ENCODE measurements around the gene LGR6.
A peak's percentile ranks its signal among the peaks of the same experiment; 100 is the strongest.
"Not testable (repeated sequence)": the region's sequence is repeated elsewhere in the genome, so short reads cannot be mapped to it uniquely, and the experiment has no call there.

LGR6 gene

GRCh38 chr1:202261209-202261958 is 67.8 kb downstream of the LGR6 start:
- not testable (repeated sequence) for DNase-seq

DNA sequence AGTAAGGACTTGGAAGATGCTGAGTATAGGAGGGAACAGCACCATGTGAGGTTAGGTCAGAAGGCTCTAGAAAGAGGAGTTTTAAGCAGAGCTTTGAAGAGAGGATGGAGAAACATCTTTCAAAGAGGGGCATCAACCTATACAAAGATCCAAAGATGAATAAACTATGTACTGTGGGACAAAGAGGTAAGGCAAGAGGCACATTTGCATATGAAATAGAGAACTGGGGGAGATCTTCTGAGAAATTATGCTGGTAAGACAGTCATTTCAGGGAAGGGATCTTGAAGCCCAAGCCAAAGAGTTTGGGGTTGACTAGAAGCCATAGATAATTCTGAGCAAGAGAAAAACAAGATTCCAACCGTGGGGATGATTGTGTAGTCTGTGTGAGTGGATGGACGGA is 70.0 kb downstream of the LGR6 start:
- DNase-seq, result no peak

DNA sequence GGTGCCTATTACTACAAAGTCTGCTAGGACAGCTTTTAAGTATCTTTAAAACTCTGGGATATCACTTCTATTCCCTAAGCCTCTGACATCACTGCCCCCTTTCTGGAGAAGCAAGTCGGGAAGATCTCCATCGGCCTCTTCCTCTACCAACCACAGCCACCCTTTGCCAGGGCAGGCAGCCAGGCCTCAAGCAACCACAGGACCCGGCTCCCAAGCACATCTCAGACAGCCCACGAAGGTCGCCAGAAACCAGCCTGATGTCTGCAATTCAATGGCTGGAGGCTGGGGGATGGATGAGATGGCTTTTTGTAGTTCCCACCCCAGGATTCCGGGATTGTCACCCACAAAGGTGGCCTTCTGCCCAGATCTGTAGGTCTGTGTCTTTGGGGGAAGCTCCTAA is 70.7 kb downstream of the LGR6 start:
- DNase-seq, result no peak

- DNase-seq, result no peak
These were observed 71.1 kb downstream of the LGR6 start for GRCh38 chr1:202264726-202265125.

DNA sequence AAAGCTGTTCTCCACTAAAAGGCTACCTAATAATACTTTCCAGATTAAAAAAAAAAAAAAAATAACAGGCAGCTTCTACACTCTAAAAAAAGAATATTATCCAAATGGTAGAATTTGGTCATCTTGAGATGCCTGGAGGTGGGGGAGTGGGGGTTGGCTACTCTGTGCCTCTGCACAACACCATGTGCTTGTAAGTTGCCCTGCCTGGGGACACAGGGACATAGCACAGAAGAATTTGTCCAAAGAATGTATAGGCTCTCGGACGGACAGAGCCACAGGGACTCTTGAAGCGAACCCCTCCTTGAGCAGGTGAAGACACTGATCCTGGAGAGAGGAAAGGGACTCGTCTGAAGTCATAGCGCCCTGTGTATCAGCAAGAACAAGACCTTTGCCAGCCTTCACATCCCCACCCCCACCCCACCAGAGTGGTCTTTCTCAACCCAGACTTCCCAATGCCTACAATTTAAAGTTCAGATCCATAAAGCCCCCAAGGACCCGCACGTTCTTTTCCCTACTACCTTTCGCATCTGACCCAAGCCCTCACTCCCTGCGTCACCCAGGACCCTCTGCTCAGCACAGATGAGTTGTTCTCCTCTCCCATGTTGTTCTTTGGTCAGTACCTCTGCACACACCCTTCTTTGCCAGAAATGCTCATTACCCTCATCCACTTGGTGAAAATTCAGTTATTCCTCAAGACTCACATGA is 72.6 kb downstream of the LGR6 start:
- DNase-seq, result no peak

DNA sequence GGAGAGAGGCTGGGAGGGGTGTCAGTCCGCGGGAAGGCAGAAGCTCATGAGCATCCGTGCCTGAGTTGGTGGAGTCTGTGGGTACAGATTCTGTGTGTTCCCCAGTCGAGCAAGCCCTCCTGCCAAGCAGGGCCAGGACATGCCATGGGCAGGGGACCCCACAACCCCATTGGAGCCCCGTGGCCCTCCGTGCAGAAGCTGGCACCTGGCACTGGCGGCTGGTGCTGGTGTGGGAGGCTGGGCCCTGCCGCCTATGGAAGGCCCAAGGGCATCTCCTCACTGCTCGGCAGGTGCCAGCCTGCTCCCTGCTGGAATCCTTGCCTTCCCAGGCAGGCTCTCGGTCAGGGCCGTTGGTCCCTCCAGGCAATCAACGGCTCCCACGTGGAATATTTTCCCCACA is 74.4 kb downstream of the LGR6 start:
- DNase-seq, result no peak

DNA sequence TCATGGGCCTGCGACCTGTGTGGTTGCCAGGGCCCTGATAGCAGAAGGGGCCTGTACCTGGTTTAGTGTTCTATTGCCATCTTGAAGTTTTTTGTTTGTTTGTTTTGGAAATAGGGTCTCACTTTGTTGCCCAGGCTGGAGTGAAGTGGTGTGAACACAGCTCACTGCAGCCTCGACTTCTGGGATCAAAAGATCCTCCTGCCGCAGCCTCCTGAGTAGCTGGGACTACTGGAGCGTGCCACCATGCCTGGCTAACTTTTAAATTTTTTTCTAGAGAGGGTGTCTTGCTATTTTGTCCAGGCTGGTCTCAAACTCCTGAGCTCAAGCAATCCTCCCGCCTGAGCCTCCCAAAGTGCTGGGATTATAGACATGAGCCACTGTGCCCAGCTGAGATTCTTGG is 75.2 kb downstream of the LGR6 start:
- DNase-seq, result no peak

DNA sequence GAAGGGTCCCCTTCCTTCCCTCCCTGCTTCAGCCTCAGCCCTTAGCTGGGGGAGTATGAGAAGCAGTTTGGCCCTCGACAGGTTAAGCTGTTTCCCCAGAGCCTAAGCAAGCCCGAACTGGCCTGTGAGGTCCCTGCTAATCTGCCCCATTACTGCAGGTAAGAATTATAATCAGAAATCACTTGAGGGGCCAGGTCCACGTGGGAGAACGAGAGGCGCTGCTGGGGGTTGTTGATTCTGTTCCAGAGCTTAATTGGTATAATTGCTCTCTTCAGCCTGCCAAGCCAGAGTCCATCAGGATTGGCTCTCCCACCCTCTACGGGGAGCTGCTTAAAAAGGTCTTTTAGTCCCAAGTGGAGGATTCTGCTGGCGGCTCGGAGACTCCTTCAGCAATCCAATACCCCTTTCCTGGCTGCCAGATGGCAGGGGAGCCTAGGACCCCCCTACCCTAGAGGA is 77.3 kb downstream of the LGR6 start:
- DNase-seq, result peak in 2 of 56 donors; percentile 8 to 27

- no peak for DNase-seq
These were observed 78.7 kb downstream of the LGR6 start for GRCh38 chr1:202272103-202272845.

GRCh38 chr1:202274611-202275010 is 81.0 kb downstream of the LGR6 start:
- no peak for DNase-seq

- no peak for DNase-seq
These were observed 81.6 kb downstream of the LGR6 start for GRCh38 chr1:202275061-202275770.

- no peak for DNase-seq
These were observed 82.6 kb downstream of the LGR6 start for GRCh38 chr1:202276081-202276715.

GRCh38 chr1:202276920-202277319 is 83.3 kb downstream of the LGR6 start:
- no peak for DNase-seq

DNA sequence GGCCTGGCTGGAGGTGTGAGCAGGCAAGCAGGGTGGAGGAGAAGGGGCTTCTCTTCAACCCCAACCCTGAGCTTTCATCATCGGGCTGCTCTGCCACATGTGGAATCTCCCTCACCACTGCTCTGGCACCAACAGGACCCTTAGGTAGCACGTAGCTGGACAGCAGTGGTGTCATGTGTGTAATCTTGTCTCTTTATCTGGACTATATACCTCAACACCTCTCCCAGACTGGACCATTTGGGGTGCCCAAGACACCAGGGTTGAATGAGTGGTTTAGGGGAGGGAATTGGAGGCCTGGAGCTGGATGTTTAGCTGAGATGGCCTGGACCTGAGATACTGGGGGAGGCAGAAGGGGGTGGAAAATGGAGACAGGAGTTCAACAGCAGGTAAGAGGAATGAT is 85.2 kb downstream of the LGR6 start:
- DNase-seq, result no peak

GRCh38 chr1:202279806-202280205 is 86.2 kb downstream of the LGR6 start:
- no peak for DNase-seq

GRCh38 chr1:202280595-202280994 is 87.0 kb downstream of the LGR6 start:
- no peak for DNase-seq

DNA sequence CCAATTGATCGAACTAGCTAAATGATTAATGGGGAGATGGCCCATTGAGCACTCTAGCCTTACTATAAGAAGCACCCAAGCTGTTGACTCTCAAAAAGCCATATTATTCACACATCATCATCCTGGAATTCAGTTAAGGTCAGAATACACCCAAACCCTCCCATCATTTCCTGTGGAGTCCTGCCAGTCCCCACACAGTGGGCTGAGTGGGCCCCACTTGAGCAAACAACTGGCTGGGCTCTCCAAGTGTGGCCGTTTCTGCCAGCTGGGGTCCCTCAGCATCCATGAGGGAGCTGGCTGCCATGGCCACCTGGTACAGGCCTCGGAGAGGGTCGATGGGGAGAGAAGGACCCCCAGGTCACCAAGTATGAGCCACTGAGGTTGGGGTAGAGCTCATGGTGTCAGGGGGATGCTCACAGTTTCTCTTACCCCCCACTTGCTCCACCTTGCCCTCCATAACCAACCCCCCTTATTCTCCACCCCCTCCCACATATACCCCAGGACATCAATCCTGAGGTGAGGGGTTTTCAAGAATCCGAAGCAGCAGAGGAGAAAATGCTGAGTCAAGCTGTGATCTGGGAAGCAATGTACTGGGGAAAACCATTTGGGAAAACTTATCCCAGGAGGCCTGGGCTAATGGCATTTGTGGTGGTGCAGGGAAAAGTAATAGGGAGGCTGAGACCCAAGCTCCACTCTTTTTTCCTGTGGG is 87.9 kb downstream of the LGR6 start:
- no peak for DNase-seq

DNA sequence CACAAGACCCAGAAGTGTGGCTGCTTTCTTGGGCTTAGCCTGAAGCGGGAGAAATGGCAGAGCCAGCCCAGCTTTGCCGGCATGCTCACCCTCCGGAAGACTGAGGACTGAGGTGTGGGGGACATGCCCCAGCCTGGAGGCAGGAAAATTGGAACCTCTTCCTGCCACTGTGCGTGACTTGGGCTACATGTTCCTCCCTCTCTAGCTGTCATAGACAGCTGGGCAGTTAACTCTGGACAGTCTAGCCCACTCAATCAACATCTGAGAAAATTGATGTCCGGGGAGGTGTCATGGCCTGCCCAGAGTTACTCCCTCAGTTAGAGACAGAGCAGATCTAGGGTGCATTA is 88.4 kb downstream of the LGR6 start:
- no peak for DNase-seq

- DNase-seq, result no peak
These were observed 89.1 kb downstream of the LGR6 start for GRCh38 chr1:202282596-202283283.

GRCh38 chr1:202283379-202283844 is 89.8 kb downstream of the LGR6 start:
- DNase-seq, result no peak
